T-helper 1 cell treated with Interleukin-12 subunit alpha and Interleukin-12 subunit beta and Interleukin-4 antibody, amounts not matched to agents 30 ng/mL and 1 ng/mL, for 36 hours (primary cell): ENCODE data around the gene ST7. TPM values are rescaled to one million over a fixed set of nuclear protein-coding genes. Genes with fewer than 3 reads are reported as not detected.

Source experiments
- intact Hi-C: fragments of 100-400 bp; cut with micrococcal nuclease; formaldehyde crosslinking; loops from one replicate; pipeline ENCODE4 v1.15.1; 2024
- total RNA-seq: library from RNA; stranded (reverse); gene quantifications from 2 replicates; pipeline ENCODE4 v1.2.3, GENCODE V29; 2022

Gene ST7
- total RNA-seq, 1 donor from 2014 or later = 3.4 TPM

DNA sequence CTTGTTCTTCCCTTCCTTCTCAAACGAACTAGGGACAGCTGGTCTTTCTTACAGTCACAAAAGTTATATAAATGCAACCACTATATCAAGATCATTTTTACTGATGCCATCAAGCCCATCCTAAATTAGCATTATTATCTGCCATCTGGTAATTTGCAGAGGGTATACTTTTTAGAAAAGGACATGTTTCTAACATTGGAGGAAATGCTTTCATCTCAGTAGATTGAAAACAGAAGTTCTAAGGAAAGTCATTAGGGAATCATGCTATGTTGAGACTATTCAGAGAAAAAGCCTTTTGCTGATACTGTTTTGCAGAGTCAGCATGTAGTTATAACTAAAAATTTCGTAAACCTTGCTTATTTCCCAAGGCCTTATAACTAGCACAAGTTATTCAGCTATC, 222.9 kb downstream of the ST7 start:
- intact Hi-C loops = no loop called here

GRCh38 chr7:117178600-117178999, 225.3 kb downstream of the ST7 start:
- intact Hi-C loops = no loop called here

DNA sequence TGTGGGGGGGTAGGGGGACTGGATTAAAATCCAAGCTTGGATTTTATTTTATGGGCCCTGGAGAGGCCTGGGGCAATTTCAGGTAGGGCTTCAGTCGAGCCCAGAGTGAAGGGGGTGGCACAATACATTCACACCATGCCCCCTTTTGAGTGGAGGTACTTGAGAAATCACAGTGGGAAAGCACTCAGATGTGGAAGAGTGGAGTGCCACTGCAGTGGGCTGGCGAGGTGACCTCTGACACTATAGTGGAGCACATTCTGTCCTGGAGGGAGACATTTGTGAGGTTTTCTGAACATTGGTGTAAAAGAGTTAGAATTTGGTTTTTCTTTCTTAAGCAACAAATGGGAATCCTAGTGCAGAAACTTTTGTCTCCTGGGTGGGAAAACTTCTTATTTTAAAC, 226.4 kb downstream of the ST7 start:
- intact Hi-C loops = no loop called here

- intact Hi-C loops = no loop called here
These were observed 230.4 kb downstream of the ST7 start for GRCh38 chr7:117183729-117184128.

GRCh38 chr7:117184367-117184766, 231.1 kb downstream of the ST7 start:
- intact Hi-C loops = no loop called here

DNA sequence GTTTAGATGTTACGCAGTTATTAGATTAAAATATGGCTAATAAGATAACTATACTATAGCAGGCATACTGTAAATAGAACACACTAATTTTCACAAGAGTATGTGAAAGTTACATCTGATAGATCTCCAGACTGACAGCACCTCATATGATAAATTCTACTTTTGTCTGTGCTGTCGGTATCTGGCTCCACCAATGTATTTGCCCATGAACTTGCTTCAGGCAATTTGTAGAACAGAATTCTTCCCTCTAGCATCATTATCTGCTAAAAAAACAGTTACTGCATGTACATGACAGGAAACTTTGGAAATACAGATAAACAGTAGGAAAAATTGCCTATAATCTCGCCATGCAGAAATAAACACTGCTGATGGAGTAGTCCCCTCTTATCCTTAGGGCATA, 231.8 kb downstream of the ST7 start:
- intact Hi-C loops = no loop called here

DNA sequence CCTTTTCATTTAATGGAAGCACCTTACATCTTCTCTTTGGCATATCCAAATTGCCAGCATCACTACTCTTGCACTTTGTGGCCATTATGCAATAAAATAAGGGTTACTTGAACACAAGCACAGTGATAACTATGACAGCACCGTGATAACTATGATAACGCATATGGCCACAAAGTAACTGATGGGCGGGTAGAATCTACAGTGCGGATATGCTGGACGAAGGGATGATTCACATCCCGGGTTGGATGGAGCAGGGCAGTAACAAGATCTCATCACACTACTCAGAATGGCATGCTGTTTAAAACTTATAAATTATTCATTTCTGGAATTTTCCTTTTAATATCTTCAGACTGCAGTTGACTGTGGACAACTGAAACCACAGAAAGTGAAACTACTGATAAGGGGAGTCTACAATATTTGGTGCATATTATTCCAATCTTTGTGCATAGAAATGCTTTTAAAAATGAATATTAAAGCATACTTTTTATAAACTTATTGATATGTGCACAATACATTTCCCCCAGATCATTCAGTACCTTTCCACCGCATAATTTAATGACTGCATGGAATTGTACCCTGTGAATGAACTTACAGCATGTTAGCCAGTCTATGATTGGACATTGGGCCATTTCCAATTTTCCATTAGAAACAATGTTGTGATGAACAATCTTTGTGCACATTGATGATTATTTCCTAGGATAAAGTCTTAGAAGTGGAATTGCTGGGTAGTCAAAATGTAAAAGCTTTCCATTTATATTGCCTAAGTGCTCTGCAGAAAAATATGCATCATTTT, 233.1 kb downstream of the ST7 start:
- intact Hi-C loops = no loop called here

- intact Hi-C loops = no loop called here
These were observed 235.1 kb downstream of the ST7 start for GRCh38 chr7:117188376-117188775.

DNA sequence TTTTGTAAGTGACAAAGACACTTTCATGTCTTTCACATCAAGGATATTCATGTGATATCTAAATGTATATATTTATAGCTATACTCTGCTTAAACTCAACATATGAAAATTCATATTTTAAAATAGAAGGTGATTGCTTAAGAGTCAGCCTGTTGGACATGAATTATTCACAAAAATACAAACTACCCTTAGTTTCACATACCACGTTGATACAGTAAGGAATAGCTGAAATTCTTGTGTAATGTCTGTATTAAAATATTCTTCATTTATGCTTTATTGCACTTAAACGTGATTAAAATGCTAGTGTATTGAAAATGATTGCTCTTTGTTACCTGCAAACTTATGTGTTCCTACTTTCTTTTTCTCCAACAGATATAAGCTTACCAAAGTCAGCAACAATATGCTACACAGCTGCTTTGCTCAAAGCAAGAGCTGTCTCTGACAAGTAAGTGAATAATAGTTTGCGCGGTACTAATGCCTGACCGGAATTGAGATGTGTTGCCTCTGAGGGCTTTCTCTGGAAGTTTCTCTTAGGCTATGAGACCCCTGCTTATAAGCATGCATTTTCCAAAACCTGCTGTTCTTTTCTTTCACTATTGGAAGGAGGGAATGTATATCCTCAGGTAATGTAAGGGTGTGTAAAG, 235.8 kb downstream of the ST7 start:
- intact Hi-C loops = no loop called here

- intact Hi-C loops = no loop called here
These were observed 236.8 kb downstream of the ST7 start for GRCh38 chr7:117190104-117190503.

DNA sequence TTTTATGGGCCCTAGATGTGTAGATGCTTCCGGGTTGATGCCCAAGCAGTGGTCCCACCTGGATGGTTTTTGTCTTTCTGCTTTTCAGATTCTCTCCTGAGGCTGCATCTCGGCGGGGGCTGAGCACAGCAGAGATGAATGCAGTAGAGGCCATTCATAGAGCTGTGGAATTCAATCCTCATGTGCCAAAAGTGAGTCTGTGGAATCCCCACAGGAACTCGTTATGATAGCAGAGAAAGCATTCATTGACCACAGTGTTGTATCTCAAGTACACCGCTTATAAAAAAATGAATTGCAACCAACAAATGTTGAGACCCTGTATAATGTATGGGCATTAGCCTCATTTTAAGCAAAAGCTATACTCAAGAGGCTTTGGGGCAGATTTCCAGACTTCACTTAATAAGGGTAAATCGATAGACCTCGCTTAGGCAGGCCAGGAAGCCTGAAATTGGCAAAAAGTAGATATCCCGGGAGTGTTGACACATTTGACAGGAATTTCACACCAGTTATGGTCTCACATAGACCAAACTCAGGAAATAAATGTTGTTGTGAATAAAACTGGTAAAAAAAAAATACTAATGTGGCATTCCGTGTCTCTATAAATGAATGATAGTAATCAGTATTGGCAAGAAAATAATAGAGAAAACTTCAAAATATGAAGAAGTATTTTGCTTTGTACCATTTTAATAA, 237.6 kb downstream of the ST7 start:
- intact Hi-C loops = no loop called here

GRCh38 chr7:117192108-117192507, 238.8 kb downstream of the ST7 start:
- intact Hi-C loops = no loop called here

GRCh38 chr7:117193564-117193963, 240.3 kb downstream of the ST7 start:
- intact Hi-C loops = no loop called here

- intact Hi-C loops = no loop called here
These were observed 241.1 kb downstream of the ST7 start for GRCh38 chr7:117194445-117194844.

- intact Hi-C loops = no loop called here
These were observed 242.2 kb downstream of the ST7 start for GRCh38 chr7:117195361-117196029.

- intact Hi-C loops = no loop called here
These were observed 246.8 kb downstream of the ST7 start for GRCh38 chr7:117200132-117200531.

GRCh38 chr7:117200786-117201458, 247.6 kb downstream of the ST7 start:
- intact Hi-C loops = no loop called here

DNA sequence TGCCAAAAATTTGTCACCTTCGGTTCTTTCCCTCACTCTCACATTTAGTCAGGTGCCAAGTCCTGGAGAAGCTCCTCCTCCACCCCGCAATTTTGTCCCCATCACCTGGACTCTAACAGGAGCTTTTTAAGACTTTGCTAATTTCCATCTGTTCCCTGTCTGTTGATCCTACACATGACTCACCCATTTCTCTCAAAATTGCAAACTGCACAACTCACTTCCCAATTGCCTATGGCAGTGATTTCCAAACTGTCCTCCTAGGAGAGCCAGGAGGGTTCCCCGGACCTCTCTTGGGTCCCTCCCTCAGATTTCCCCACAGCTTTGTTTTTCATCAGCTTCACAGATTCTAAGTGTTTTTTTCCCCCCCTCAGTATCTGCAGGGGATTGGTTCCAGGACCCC, 249.2 kb downstream of the ST7 start:
- intact Hi-C loops = no loop called here

DNA sequence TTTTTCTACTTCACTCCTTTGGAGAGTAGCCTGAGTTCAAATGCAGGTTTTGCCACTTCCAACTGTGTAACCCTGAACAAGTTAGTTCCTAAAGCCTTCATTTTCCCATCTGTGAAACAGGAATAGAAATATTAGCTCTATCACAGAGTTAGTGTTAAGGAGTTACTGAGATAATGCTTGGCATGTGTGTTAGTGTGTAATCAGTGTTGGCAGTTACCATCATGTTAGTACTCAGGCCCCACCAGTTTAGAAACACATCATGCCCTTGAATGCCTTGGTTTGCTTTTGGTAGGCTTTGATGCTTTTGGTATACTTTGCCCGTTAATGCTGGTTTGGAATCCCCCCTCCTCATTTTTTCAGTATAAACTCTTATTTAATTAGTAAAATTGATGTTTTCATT, 249.9 kb downstream of the ST7 start:
- intact Hi-C loops = no loop called here

- intact Hi-C loops = no loop called here
These were observed 252.6 kb downstream of the ST7 start for GRCh38 chr7:117205873-117206272.

DNA sequence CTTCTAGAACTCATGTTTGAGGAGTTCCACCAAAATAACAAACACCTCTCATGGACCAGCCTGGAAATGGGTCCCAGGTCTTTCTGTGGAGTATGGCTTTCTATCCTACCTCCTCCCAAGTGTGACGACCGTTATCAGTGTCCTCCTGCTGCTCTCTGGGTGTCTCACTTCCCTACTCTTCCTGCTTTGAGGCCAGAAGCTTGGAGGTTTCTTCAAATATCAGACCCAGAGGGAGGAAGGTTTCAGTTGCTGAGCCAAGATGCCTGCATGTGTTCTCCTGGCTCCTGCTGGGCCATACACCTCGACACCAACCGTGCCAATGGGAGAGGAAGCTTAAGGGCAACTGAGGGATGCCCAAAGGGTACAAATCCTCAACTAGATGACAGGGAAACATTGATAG, 255.0 kb downstream of the ST7 start:
- intact Hi-C loops = no loop called here
